B cell (primary cell): Measurements from ENCODE around the gene CMTM7.

Experiments used
- CTCF ChIP-seq: fragments of 200-600 bp; IDR thresholded peaks from one replicate; pipeline ENCODE4 v1.8.0; 2022; ENCODE audit warnings: antibody characterized with exemption, mild to moderate bottlenecking
- EZH2 ChIP-seq: IDR thresholded peaks from 2 replicates; pipeline ENCODE4 v1.6.1; 2012; ENCODE audit warnings: borderline replicate concordance, low read depth, mild to moderate bottlenecking, moderate library complexity, low read length; ENCODE audit not compliant: insufficient read depth, poor library complexity, severe bottlenecking

GRCh38 chr3:32495609-32496008 is 104.0 kb downstream of the CMTM7 start:
- TF ChIP-seq EZH2: no peak
- no peak for TF ChIP-seq CTCF
